GM12878 (cell line): ENCODE measurements around the gene SGSH. TPM values are rescaled to one million over a fixed set of nuclear protein-coding genes. Genes with fewer than 3 reads are reported as not detected.

Experiments
- ATAC-seq: fragments of 200-7000 bp; cut with Tn5 transposase; 3 replicates; pipeline ENCODE4 v1.9.1; 2020; ENCODE audit warnings: mild to moderate bottlenecking, moderate library complexity
- BruUV-seq: library from RNA; stranded (reverse); fragments of 400-500 nt; replicated peaks from 2 replicates; lab custom pipeline; 2021; lab: Mats Ljungman, UMichigan
- CTCF ChIA-PET: fragments of 300-600 bp; sonication (Branson Sonifier 250); formaldehyde crosslinking; extraction: SDS; loops from one replicate; lab custom pipeline; 2021; ENCODE audit warnings: inconsistent platforms; lab: Yijun Ruan, JAX
- POLR2A ChIA-PET: fragments of 350-600 bp; formaldehyde crosslinking; extraction: SDS; loops from one replicate; lab custom pipeline; 2021; ENCODE audit warnings: inconsistent platforms; lab: Charles Lee
- RAD21 ChIA-PET: fragments of 300-600 bp; sonication (Branson Sonifier 250); formaldehyde crosslinking; loops from one replicate; lab custom pipeline; 2023; ENCODE audit warnings: antibody characterized with exemption; ENCODE audit not compliant: unreplicated experiment; lab: Charles Lee
- SMC1A ChIA-PET: fragments of 300-600 bp; sonication (Branson Sonifier 250); formaldehyde crosslinking; loops from one replicate; lab custom pipeline; 2023; ENCODE audit not compliant: unreplicated experiment, uncharacterized antibody; lab: Charles Lee
- DNase-seq: peaks from one replicate; pipeline ENCODE4 v3.0.0-alpha.2; 2011; ENCODE audit warnings: low read depth, low spot score
- FAIRE-seq: peaks from 3 replicates; lab custom pipeline; 2011; peaks lifted over from hg19 to GRCh38; lab: Jason Lieb, UNC
- H2AFZ ChIP-seq: 2 replicates; pipeline ENCODE4 v1.6.0; 2011; ENCODE audit warnings: low read depth, low read length, control low read depth; ENCODE audit not compliant: control insufficient read depth
- H3K27ac ChIP-seq: 2 replicates; pipeline ENCODE4 v1.5.1; 2011; ENCODE audit warnings: control low read depth; ENCODE audit not compliant: control insufficient read depth, insufficient read depth
- H3K27me3 ChIP-seq, 2 experiments: replicated peaks in 1 of 2; 2 replicates each; pipeline versions ENCODE4 v1.6.0 to v1.6.1; 2011; ENCODE audit warnings: low read length in 1 of 2; ENCODE audit not compliant: control insufficient read depth in 2 of 2, insufficient read depth in 2 of 2
- H3K36me3 ChIP-seq, 2 experiments: 2 replicates each; pipeline ENCODE4 v1.5.1; 2011; ENCODE audit warnings: low read length in 1 of 2; ENCODE audit not compliant: control insufficient read depth in 2 of 2, insufficient read depth in 2 of 2
- H3K4me1 ChIP-seq: 2 replicates; pipeline ENCODE4 v1.6.1; 2011; ENCODE audit warnings: mild to moderate bottlenecking, low read length, moderate library complexity, mixed read lengths; ENCODE audit not compliant: control insufficient read depth, insufficient read depth
- H3K4me2 ChIP-seq: 2 replicates; pipeline ENCODE4 v1.6.0; 2011; ENCODE audit warnings: control low read depth; ENCODE audit not compliant: control insufficient read depth, insufficient read depth
- H3K4me3 ChIP-seq: fragments of 200-600 bp; sonication (generic); 2 replicates; pipeline ENCODE4 v1.5.1; 2016
- H3K79me2 ChIP-seq: 2 replicates; pipeline ENCODE4 v1.6.0; 2011; ENCODE audit warnings: low read length; ENCODE audit not compliant: control insufficient read depth, insufficient read depth
- H3K9ac ChIP-seq: 2 replicates; pipeline ENCODE4 v1.8.0; 2011; ENCODE audit warnings: low read length, control low read depth, mixed read lengths; ENCODE audit not compliant: control insufficient read depth, insufficient read depth
- H3K9me3 ChIP-seq: replicated peaks from 3 replicates; pipeline ENCODE4 v1.5.1; 2011; ENCODE audit warnings: mild to moderate bottlenecking, low read length; ENCODE audit not compliant: control insufficient read depth, insufficient read depth
- H4K20me1 ChIP-seq: 2 replicates; pipeline ENCODE4 v1.6.0; 2011; ENCODE audit not compliant: control insufficient read depth, insufficient read depth
- KDM1A ChIP-seq: fragments of 200-600 bp; sonication (generic); IDR thresholded peaks from 2 replicates; pipeline ENCODE4 v1.6.1; 2016; ENCODE audit warnings: borderline replicate concordance
- KLF5 ChIP-seq: fragments of 450-650 bp; IDR thresholded peaks from 2 replicates; pipeline ENCODE4 v1.6.1; 2014; ENCODE audit warnings: mild to moderate bottlenecking; ENCODE audit not compliant: partially characterized antibody
- PML ChIP-seq: IDR thresholded peaks from 2 replicates; pipeline ENCODE4 v1.6.1; 2012; ENCODE audit warnings: low read length, inconsistent platforms
- SIN3A ChIP-seq: IDR thresholded peaks from 2 replicates; pipeline ENCODE4 v1.6.1; 2012; ENCODE audit warnings: low read depth, low read length, improper control_type of control experiment
- YY1 ChIP-seq: IDR thresholded peaks from 2 replicates; pipeline ENCODE4 v1.6.1; 2011; ENCODE audit warnings: low read depth, mild to moderate bottlenecking, low read length
- ZNF207 ChIP-seq: fragments of 450-650 bp; IDR thresholded peaks from 2 replicates; pipeline ENCODE4 v1.6.1; 2014; ENCODE audit warnings: antibody characterized with exemption, mild to moderate bottlenecking, borderline replicate concordance
- ZNF217 ChIP-seq: fragments of 450-650 bp; IDR thresholded peaks from 2 replicates; pipeline ENCODE4 v1.6.1; 2017; ENCODE audit warnings: antibody characterized with exemption, mild to moderate bottlenecking
- WGBS: methylation state at CpG from one replicate; pipeline ENCODE4 v1.1.6; 2016; ENCODE audit warnings: low lambda C conversion rate; ENCODE audit not compliant: insufficient replicate concordance, insufficient coverage; ENCODE audit errors: missing lambda C conversion rate; 5-methylcytosine and 5-hydroxymethylcytosine counted together
- in situ Hi-C: fragments of 300-500 bp; cut with MboI; formaldehyde crosslinking; loops from 9 replicates; pipeline ENCODE4 v1.14.3; 2018; ENCODE audit warnings: mixed read lengths
- intact Hi-C: fragments of 100-400 bp; cut with micrococcal nuclease; formaldehyde crosslinking; loops from one replicate; pipeline ENCODE4 v1.14.2; 2022; ENCODE audit not compliant: unreplicated experiment
- polyA plus RNA-seq, 11 experiments: library from polyadenylated mRNA; depleted of rRNA in 4 of 11; unstranded in 6 of 11; stranded (reverse) in 5 of 11; fragments of >200 nt; fragmentation: Nextera tagmentation in 4 of 11; fragmentation: Illumina TruSeq in 1 of 11; extraction: Ambion mirVana in 4 of 11; extraction: Trizol in 1 of 11; gene quantifications; 1 replicate in 1 of 11; 2 replicates in 10 of 11; pipeline versions ENCODE4 v1.2.1 to v1.2.3, GENCODE V29; 2011 to 2016; ENCODE audit warnings: inconsistent platforms in 2 of 11, missing spikeins in 2 of 11, low read depth in 1 of 11
- total RNA-seq, 4 experiments: library from RNA; depleted of rRNA in 3 of 4; stranded (reverse); fragments of >200 nt in 3 of 4; fragmentation: Illumina TruSeq in 1 of 4; extraction: Trizol in 1 of 4; gene quantifications; 2 replicates each; pipeline versions ENCODE4 v1.2.1 to v1.2.3, GENCODE V29; 2013 to 2021
- TF ChIP-seq, protein P1 (sequence below): fragments of 450-650 bp; formaldehyde crosslinking; IDR thresholded peaks from 2 replicates; pipeline ENCODE4 v1.4.0; 2020; ENCODE audit warnings: mild to moderate bottlenecking, moderate library complexity
- TF ChIP-seq, protein P2 (sequence below): IDR thresholded peaks from 2 replicates; pipeline ENCODE4 v1.6.1; 2012; ENCODE audit warnings: mild to moderate bottlenecking, low read depth, low read length

The SGSH gene
- total and polyA plus RNA-seq, 10 of the 15 experiments (the other 5 are each of a cell fraction or from before 2014, with no cell fraction given) = 0.13 to 17.2 (median 6.0) TPM

DNA sequence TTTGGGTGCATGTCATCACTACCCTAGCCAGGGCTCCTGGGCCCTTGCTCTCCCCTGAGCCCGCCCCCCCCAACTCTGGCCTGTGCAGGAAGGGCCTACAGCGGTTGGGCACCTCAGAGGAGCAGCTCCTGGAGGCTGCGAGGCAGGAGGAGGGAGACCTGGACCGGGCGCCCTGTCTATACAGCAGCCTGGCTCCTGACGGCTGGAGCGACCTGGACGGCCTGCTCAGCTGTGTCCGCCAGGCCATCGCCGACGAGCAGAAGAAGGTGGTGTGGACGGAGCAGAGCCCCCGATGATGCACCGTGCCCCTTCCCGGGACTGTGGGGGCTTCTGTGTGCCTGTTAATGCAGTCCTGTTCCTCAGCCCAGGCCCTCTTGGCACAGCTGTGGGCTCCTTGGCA lies 12.1 kb downstream of the SGSH start:
- DNase-seq (no peak), FAIRE-seq (no peak), ATAC-seq (no peak)
- no TSS peak for BruUV-seq
- no peaks in the 10 kb centered on the region; a peak in 2 of 4 replicates for H3K36me3 ChIP-seq
- no peak overlapping the region for H3K9ac ChIP-seq
- WGBS = 93% methylated on average over 16 of the region's 16 CpGs
- no peaks in the 10 kb centered on the region for H3K27me3 ChIP-seq
- H3K27ac ChIP-seq = no peak overlapping the region
- TF ChIP-seq ZNF207 (no peak), SIN3A (no peak), ZNF217 (no peak), YY1 (no peak), KDM1A (no peak), PML (no peak), KLF5 (no peak)
- TF ChIP-seq, protein P1, sequence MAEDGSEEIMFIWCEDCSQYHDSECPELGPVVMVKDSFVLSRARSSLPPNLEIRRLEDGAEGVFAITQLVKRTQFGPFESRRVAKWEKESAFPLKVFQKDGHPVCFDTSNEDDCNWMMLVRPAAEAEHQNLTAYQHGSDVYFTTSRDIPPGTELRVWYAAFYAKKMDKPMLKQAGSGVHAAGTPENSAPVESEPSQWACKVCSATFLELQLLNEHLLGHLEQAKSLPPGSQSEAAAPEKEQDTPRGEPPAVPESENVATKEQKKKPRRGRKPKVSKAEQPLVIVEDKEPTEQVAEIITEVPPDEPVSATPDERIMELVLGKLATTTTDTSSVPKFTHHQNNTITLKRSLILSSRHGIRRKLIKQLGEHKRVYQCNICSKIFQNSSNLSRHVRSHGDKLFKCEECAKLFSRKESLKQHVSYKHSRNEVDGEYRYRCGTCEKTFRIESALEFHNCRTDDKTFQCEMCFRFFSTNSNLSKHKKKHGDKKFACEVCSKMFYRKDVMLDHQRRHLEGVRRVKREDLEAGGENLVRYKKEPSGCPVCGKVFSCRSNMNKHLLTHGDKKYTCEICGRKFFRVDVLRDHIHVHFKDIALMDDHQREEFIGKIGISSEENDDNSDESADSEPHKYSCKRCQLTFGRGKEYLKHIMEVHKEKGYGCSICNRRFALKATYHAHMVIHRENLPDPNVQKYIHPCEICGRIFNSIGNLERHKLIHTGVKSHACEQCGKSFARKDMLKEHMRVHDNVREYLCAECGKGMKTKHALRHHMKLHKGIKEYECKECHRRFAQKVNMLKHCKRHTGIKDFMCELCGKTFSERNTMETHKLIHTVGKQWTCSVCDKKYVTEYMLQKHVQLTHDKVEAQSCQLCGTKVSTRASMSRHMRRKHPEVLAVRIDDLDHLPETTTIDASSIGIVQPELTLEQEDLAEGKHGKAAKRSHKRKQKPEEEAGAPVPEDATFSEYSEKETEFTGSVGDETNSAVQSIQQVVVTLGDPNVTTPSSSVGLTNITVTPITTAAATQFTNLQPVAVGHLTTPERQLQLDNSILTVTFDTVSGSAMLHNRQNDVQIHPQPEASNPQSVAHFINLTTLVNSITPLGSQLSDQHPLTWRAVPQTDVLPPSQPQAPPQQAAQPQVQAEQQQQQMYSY (CRISPR knock-in tag) = no peak
- TF ChIP-seq, protein P2, sequence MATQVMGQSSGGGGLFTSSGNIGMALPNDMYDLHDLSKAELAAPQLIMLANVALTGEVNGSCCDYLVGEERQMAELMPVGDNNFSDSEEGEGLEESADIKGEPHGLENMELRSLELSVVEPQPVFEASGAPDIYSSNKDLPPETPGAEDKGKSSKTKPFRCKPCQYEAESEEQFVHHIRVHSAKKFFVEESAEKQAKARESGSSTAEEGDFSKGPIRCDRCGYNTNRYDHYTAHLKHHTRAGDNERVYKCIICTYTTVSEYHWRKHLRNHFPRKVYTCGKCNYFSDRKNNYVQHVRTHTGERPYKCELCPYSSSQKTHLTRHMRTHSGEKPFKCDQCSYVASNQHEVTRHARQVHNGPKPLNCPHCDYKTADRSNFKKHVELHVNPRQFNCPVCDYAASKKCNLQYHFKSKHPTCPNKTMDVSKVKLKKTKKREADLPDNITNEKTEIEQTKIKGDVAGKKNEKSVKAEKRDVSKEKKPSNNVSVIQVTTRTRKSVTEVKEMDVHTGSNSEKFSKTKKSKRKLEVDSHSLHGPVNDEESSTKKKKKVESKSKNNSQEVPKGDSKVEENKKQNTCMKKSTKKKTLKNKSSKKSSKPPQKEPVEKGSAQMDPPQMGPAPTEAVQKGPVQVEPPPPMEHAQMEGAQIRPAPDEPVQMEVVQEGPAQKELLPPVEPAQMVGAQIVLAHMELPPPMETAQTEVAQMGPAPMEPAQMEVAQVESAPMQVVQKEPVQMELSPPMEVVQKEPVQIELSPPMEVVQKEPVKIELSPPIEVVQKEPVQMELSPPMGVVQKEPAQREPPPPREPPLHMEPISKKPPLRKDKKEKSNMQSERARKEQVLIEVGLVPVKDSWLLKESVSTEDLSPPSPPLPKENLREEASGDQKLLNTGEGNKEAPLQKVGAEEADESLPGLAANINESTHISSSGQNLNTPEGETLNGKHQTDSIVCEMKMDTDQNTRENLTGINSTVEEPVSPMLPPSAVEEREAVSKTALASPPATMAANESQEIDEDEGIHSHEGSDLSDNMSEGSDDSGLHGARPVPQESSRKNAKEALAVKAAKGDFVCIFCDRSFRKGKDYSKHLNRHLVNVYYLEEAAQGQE = no peak
- no peak overlapping the region for H3K4me2 ChIP-seq
- RAD21 ChIA-PET = no interaction called here
- no peak overlapping the region for H3K4me3 ChIP-seq
- H4K20me1 ChIP-seq = no peaks in the 10 kb centered on the region
- POLR2A ChIA-PET = no interaction called here
- intact Hi-C loops (no loop called here), in situ Hi-C loops (no loop called here)
- CTCF ChIA-PET = no interaction called here
- SMC1A ChIA-PET = no interaction called here
- H2AFZ ChIP-seq = no peak overlapping the region
- H3K4me1 ChIP-seq = no peaks in the 10 kb centered on the region
- no peaks in the 10 kb centered on the region for H3K9me3 ChIP-seq
- no peaks in the 10 kb centered on the region for H3K79me2 ChIP-seq
